Prostate gland (tissue), 2 donors: ENCODE measurements around the gene RPS6KL1.

ENCODE experiments used
- POLR2A ChIP-seq: fragments of 450-650 bp; IDR thresholded peaks from one replicate; pipeline ENCODE4 v1.6.1; 2016; ENCODE audit warnings: antibody characterized with exemption, mild to moderate bottlenecking
- POLR2AphosphoS5 ChIP-seq: sonication (generic); formaldehyde crosslinking; IDR thresholded peaks from one replicate; pipeline ENCODE4 v1.6.1; 2017; ENCODE audit warnings: antibody characterized with exemption
- TF ChIP-seq, protein P1 (sequence below), 4 experiments: fragments of 200-600 bp in 2 of 4; fragments of 450-650 bp in 2 of 4; sonication (generic) in 2 of 4; IDR thresholded peaks; 1 replicate in 3 of 4; 2 replicates in 1 of 4; pipeline ENCODE4 v1.5.1; 2016 to 2019; ENCODE audit warnings: antibody characterized with exemption in 4 of 4, mild to moderate bottlenecking in 2 of 4, moderate library complexity in 2 of 4

DNA sequence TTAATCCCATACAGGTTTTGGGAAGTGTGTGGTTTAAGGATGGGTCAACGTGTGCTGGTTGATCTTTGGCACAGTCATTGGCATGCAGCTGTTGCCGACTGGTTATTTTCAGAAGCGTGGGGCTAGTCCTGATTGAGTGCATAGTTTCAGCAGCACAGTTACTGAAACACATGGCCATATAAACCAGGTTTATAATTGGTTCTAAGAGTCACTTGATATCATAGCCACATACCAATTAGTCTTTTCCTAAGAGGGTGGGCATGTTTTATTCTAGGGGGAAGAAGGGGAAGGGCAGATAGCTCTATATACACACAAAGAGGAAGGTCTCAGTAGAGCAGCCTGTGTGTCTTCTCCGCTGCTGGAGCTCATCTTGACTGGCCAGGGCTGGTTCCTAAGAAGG, 11.0 kb upstream of the RPS6KL1 start:
- no peak for TF ChIP-seq POLR2A
- TF ChIP-seq, protein P1, sequence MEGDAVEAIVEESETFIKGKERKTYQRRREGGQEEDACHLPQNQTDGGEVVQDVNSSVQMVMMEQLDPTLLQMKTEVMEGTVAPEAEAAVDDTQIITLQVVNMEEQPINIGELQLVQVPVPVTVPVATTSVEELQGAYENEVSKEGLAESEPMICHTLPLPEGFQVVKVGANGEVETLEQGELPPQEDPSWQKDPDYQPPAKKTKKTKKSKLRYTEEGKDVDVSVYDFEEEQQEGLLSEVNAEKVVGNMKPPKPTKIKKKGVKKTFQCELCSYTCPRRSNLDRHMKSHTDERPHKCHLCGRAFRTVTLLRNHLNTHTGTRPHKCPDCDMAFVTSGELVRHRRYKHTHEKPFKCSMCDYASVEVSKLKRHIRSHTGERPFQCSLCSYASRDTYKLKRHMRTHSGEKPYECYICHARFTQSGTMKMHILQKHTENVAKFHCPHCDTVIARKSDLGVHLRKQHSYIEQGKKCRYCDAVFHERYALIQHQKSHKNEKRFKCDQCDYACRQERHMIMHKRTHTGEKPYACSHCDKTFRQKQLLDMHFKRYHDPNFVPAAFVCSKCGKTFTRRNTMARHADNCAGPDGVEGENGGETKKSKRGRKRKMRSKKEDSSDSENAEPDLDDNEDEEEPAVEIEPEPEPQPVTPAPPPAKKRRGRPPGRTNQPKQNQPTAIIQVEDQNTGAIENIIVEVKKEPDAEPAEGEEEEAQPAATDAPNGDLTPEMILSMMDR (IDR thresholded peaks at IDR 0.05): no peak
- no peak for TF ChIP-seq POLR2AphosphoS5
